GM04503 (cell line): ENCODE results near the gene MSH5.

Source experiments
- DNase-seq: peaks from one replicate; pipeline ENCODE4 v3.0.0-alpha.2; 2012; ENCODE audit warnings: low read depth

MSH5 gene

DNA sequence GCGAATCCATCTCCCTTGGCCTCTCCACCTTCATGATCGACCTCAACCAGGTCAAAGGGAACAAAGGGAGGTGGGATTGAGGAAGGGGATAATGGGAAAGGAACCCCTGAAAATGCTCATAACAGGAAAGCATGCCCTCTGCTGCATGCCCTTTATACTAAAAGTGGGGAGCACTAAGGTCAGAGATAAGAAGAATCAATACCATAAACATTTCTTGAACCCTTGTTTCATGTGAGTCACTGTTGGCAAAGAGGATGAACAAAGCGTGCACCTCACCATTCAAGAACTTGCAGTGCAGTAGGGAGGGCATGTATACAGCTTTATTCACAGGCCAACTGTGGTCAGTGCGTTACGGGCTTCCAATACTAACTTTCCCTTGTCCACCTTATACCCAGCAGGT is 21.0 kb downstream of the MSH5 start:
- DNase-seq = no peak

DNA sequence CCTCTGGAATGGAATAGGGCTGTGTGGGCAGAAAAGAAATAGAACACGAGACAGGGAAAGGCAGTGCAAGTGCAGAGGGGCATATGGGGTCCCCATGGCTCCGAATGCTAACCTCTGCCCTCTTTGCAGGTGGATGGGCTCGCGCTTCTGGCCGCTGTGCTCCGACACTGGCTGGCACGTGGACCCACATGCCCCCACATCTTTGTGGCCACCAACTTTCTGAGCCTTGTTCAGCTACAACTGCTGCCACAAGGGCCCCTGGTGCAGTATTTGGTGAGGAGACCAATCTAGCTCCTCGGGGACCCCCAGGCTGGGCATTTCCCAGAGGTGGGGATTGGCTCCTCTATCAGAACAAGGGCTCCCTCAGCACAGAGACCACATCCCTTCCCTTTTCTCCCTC is 21.5 kb downstream of the MSH5 start:
- DNase-seq = no peak

DNA sequence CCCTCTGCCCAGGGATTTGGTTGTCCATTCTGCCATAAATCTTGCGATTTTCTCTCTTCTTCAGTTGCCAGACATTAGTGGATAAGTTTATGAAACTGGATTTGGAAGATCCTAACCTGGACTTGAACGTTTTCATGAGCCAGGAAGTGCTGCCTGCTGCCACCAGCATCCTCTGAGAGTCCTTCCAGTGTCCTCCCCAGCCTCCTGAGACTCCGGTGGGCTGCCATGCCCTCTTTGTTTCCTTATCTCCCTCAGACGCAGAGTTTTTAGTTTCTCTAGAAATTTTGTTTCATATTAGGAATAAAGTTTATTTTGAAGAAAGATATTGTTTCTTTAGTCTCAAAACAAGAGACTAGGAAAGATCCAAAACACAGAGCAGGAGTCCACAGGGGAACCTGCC is 22.6 kb downstream of the MSH5 start, which contains the start of gene SAPCD1:
SAPCD1 (plus strand) TSS at position 301 of the 400 bp plus-strand sequence. CDS start 399 bp downstream, outside the sequence.
- no peak for DNase-seq

DNA sequence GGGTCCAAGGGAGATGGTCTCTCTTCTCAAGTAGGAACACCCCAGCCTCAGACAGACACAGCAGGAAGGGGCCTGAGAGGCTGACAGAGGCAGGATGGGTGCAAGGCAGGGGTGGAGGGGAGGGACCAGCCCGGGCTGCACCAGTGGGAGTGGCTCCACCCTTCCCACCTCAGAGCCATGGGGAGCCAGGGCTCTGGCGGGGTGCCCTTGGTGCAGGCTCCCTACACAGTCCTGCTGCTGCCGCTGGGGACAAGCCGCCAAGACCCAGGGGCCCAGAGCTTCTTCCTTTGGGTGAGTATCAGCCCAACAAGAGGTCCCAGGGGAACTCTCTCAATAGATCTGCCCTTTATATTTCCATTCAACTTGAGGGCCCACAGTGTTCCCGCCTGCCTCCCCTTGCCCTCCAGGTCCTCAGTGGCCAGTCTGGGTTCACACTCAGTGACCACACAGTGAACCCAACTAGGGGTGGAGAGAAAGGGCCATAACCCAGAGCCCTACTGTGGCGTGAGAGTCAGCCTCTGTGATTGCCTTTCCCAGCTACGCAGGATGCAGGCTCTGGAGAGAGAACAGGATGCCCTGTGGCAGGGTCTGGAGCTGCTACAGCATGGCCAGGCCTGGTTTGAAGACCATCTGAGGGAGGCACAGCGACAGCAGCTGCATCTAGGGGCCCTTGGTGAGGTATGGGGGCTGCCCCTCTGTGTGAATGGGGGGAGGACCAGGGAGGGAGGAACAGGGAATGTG is 23.2 kb downstream of the MSH5 start:
- DNase-seq = no peak

DNA sequence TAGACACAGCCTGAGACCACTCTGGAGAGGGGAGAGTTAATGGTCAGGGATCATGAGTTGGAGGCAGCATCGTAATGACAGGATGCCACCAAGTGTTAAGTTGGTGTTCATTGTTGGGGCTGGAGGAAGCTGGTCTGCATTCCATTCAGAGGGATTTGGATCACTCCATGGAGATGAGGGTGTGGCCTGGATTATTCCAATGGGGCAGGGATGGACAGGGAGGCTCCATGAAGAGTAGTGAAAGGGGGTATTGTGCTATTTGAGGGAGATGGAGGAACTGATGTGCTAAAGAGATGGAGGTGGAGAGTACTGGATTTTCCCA is 23.8 kb downstream of the MSH5 start:
- DNase-seq = peak; percentile 76

DNA sequence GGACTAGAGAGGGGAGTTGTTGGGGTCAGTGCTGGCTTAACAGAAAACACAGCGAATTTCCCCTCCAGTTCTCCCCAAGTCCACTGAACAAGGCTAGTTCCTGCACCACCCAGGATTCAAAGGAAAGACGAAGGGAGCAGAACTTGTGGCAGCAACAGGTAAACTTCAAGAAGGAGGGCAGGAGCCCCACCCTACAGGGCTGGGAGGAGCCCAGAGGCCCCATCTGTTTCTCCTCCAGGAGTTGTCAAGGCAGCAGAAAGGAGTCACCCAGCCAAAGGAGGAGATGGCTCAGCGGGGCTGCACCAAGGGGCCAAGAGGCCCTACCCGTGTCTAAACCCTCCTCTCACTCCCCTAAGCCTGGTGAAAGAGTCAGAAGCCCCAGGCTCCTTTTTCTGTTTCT is 24.4 kb downstream of the MSH5 start:
- DNase-seq = no peak

DNA sequence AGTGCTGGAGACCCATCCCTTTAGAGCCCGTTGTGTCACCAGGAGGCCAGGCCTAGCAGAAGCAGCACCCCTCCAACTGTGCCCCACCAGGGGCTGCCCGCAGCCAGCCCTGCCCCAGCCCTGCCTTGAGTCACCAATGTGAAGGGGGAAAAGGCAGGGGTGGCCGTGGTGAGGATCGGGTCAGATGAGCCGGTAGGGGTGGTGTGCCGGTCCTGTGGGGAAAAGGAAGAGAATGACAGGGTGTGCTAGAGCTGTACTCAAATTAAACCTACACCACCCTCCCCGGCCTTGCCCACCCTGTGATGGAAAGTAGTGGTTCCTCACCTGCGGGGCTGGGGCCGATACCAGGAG is 25.7 kb downstream of the MSH5 start:
- no peak for DNase-seq

DNA sequence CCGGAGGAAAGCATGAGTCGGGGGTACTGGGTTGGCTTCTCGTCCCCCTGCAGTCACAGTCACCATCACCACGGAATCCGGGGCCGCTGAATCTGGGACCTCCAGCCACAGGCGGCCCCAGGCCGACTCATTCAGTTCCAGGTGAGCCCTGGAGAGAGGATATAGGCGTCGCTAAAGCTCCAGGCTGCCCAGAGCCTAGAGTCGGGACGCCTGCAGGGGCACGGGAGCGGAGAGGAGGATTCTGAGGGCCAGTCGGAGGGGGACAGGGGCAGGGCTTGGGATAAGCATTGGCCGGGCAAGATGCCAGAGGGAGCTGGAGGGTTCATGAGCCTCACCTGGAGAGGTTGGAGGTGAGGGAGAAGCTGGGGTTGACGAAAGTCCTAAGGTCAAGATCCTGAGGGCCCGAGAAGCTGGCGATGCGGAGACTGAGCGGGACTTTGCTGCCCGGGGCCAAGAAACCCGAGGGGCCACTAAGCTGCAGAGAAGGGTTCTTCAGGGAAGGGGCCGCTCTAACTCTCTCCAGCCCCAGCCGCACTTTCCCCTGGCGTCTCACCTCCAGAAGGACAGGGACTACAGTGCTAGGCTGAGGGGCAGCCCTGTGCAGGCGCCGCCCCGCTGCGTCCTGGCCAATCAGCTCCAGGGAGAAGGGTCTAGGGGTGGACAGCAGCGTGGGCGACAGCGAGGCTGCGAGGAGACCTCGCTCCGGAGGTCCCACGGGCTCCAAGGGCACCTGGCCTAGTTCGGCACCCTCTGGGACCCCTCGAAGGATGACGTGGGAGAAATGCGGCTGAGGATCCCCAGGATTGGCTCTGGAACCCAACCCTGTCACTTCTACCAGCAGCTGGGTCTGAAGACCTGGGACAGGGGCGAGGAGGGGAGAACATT is 26.3 kb downstream of the MSH5 start:
- no peak for DNase-seq

DNA sequence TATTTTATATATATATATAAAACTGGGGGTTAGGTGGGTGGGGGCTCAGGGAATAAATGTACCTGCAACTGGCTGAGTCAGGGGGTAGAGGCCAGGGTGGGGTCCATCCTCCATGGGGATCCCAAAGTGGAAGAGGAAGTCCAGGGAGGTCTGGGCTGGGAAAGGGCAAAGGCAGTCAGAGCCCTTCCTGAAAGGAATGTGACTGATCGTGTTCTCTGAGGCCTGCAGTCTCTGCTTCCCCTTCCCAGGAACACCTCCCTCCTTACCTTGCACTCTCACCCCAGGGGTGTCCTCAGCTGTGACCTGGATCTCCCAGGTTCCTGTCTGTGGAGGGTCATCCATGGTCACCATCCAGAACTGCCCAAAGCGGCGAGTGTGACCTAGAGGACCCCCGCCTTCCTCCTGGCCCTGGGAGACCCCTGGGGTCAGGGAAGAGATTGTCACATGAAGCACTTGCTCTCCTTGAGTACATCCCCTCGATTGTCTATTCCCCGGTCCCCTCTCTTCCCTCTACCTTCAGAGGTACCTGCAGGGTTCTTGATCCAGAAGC is 27.4 kb downstream of the MSH5 start:
- DNase-seq = no peak

DNA sequence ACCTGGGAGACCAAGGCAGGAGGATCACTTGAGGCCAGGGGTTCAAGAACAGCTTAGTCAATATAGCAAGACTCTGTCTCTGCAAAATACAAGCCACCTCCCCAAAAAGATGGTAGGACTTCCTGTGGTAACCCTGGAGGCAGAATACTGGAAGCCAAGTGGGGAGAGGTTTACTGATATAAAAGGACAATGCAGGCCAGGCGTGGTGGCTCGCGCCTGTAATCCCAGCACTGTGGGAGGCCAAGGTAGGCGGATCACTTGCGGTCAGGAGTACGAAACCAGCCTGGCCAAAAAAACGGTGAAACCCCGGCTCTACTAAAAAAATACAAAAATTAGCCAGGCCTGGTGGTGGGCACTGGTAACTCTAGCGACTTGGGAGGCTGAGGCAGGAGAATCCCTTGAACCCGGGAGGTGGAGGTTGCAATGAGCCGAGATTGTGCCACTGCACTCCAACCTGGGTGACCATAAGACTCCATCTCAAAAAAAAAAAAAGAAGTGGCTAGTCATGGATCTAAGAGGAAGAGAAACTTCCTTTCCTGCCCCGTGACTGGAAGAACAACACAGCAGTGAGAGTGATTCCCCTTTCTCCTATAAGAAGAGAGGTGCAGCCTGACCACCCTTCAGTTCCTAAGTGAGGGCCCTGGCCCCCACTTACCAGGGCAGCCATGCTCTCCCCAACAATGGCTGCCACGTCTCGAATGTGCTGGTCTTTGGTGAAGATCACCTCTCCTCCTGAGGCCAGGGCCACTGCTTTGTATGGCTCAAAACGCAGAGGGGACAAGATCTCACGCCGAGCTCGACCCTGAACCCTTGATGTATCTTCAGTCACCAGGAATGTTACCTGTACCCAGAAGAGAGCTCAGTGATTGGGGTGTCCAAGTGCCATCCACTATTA is 28.8 kb downstream of the MSH5 start:
- DNase-seq = no peak

DNA sequence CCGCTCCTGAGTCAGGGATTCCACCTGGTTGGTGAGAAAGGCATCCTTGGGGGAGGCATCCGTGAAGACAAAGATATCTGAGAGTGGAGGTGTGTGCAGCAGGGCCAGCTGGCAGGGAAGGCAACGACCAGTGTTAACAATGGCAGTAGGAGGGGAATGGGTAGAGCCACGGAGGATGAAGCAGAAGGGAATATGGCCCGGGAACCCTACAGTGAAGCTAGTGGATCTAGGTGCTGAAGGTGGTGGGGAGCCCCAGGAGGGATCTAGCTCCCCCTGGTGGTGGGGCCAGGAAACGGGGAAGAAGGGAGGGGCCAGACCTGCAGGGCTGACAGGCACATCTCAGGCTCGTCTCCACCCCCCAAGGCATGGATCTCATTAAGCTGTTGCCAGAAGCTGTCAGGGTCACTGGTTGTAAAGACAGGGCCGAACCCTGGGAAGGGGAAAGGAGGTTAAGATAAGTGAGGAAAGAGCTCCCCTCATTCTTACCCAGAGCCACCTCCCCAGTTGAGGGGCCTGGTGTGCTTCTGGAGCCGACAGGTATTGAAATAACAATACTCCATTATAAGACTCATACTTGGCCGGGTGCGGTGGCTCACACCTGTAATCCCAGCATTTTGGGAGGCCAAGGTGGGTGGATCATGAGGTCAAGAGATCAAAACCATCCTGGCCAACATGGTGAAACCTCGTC is 30.0 kb downstream of the MSH5 start:
- no peak for DNase-seq

DNA sequence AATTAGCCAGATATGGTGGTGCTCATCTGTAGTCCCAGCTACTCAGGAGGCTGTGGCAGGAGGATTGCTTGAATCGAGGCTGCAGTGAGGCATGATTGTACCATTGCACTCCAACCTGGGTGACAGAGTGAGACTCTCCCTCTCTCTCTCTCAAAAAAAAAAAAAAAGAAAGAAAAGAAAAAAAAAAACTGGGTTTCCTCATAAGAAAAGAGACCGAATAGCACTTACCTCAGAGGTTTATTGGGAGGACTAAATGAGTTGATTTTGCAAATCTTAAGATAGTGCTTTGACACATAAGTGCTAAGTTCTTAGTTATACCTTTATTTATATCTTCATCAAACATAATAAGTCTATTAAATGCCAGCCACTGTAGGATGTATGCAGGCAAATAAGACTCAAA is 31.1 kb downstream of the MSH5 start:
- no peak for DNase-seq

DNA sequence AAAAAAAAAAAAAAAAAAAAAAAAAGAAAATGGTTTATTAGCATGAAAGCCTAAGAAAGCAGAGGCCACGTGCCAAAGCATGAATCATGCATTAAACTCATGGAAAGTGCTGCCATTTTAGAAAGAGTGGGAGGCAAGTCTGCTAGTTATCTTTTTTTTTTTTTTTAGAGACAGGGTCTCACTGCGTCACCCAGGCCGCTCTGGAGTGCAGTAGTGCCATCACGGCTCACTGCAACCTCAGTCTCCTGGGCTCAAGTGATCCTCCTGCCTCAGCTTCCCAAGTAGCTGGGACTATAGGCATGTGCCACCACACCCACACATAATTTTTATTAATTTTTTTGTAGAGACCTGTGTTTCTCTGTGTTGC is 32.2 kb downstream of the MSH5 start:
- DNase-seq = no peak

DNA sequence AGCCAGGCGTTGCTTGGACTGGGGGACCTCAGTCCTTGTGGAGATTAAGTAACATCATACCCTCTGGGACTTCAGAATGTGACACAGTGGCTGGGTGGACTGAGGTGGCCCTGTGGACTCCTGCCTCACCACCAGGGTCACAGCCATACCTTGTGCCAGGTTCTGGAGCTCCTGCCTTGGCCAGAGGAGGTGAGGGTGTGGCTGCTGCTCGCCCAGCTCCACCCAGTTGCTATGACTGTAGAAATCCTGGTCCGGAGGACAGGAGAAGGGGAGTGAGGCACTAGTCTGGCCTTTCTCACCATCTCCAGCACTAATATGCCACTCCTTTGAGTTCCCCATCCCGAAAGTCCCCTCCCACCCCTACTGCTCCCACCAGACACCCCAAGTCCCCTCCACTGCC is 35.4 kb downstream of the MSH5 start:
- DNase-seq = no peak

DNA sequence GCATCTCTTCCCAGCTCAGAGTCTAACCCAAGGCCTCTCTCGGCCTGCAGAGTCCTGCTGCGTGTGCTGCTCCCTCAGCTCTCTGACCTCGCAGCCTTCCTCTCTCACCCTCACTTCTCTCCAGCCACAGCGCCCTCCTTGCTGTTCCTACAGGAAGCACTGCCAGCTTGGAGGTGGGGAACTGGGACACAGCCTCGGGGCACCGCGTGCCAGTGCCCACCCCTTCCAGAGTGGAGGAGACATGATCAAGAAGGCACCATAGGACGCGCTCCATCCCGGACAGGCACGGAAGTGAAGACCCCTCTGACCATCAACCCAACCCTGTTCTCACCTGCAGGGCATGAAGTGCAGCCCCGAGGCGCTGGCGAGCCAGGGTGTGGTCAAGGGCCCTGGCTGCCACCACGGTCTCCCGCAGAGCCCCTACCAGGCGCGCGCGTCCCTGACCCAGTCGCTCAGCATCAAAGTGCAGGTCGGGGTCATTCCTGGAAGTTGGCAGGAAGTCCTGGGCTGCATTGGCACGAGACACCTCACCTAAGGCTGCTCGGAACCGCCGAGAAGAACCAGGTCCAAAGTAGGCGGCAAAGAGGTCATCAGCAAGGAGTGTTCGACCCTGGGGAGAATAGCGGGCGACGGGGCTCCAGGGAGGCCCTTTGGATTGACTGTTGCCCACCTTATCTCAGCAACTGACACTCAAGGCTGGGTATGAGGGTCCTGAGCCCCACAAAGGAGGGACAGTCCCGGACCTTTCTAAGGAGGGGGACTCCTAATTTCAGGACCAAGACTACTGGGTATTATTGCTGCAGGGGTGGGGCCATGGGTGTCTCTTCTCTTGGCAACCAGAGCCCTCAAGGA is 36.1 kb downstream of the MSH5 start:
- DNase-seq = no peak

DNA sequence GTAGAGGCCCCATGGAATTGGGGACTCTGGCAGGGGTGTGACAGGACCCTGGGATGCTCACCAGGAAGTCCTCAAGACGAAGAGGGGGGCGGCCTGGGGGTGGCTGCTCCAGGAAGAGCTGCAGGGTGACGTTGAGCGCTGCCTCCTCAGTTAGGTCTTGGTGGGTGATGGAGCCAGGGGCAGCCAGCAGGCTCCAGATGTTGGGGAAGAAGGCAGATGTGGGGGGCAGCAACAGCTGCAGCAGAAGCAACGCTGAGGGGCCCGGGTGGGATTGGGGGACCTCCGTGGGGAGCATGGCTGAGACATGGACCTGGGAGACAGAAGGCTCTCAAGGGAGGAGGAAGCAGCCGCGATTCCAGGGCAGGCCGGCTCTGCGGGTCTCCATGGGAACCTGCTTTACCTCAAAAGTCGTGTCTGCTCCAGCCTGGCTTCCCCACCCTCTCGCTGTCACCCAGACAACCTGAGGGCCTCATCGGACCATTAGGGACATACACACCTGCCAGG is 36.7 kb downstream of the MSH5 start:
- DNase-seq = no peak

DNA sequence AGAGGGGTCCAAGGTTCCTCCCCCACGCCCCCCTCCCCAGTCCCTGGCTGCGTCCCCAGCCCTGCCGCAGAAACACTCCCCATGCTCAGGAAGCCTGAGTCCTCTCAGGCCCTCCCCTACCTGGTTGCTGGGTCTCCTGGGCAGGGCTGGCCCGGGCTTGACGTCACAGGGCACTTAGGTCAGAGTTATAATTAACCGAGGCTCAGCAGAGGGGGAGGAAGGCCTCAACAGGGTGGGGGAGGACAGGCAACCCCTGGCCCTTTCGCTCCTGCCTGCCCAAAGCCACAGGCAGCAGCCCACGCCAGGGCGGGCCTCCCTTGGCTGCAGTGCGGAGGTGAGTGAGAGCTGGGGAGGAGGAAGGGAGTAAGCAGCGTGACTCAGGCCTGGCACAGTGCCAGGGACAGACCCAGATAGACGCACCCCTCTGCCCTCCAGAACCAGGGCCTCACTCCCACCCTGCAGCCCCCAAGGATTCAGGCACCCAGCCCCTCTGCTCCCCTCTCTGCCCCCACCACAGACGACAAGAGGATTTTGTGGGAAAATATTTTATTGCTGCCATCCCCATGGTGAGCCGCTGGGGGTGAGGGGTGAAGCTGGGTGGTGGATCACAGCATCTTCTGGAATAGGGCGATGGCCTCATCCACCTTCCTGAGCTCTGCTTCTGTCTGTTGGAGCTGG is 37.3 kb downstream of the MSH5 start, which contains the start of gene VWA7:
VWA7 (minus strand) TSS at position 340 of the 678 bp plus-strand sequence. CDS start 549 bp downstream, outside the sequence.
- no peak for DNase-seq

DNA sequence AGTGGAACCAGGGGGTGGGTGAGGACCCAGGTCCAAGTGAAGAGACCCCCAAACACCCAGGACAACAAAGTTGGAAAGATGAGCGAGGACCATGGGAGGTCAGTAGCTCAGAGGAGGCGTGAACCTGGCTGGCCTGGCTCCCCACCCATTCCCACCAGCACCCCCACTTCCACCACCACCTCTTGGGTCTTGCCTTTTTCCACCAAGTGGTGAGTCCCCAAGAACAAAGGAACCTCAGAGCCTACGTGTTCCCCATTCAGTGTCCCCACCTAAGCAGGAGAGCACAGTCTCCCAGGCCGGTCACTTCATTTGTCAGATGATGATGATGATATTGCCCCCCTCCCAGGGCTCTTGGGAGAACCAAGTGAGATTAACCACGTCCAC is 37.9 kb downstream of the MSH5 start:
- no peak for DNase-seq

DNA sequence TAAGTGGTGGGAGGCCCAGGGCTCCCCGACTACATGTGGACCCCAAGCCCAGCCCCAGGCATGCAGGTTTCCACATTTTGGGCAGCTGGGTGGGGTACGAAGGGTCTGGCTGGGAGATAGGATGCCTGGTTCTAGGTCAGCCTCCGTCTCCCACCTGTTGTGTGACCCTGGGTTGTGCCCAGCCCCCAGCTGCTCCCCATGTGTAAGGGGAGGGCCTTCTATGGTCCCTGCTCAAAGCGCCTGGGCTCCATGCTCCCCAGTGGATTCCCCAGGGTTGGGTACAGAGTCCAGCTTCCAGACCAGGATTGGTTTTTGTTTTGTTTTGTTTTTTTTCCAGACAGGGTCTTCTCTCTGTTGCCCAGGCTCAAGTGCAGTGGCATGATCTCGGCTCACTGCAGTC is 38.4 kb downstream of the MSH5 start:
- no peak for DNase-seq
